LNCaP clone FGC (cell line): ENCODE data around the gene DPH2.

ENCODE experiments used
- DNase-seq: peaks from one replicate; pipeline ENCODE4 v3.0.0-alpha.2; 2011; ENCODE audit warnings: low read depth
- H3K4me3 ChIP-seq: 2 replicates; pipeline ENCODE4 v1.5.1; 2011; ENCODE audit warnings: mild to moderate bottlenecking, low read depth, low read length, control low read depth
- CTCF ChIP-seq: IDR thresholded peaks from 2 replicates; pipeline ENCODE4 v1.5.1; 2012; ENCODE audit warnings: mild to moderate bottlenecking; ENCODE audit not compliant: control insufficient read depth, insufficient read depth; ENCODE audit errors: extremely low read depth

DPH2 gene

GRCh38 chr1:43945674-43946235 is 24.1 kb upstream of the DPH2 start:
- TF ChIP-seq CTCF: no peak
- H3K4me3 ChIP-seq: peak overlapping the region; percentile 96
- DNase-seq: no peak

GRCh38 chr1:43946236-43947060 is 23.4 kb upstream of the DPH2 start, which contains the start of gene IPO13:
Gene IPO13 (plus strand): TSS chr1:43946950. CDS start chr1:43947601, 651 bp downstream.
- TF ChIP-seq CTCF: peak; percentile 61
- DNase-seq: peak; percentile 88
- H3K4me3 ChIP-seq: peak within 1 kb of the TSS; percentile 96

- TF ChIP-seq CTCF: no peak
- peak overlapping the region; percentile 96 for H3K4me3 ChIP-seq
- DNase-seq: no peak
Measured at GRCh38 chr1:43947061-43947873, 22.5 kb upstream of the DPH2 start.

- no peak for TF ChIP-seq CTCF
- no peak for DNase-seq
Measured at GRCh38 chr1:43947874-43948437, 21.9 kb upstream of the DPH2 start.

GRCh38 chr1:43949678-43950077 is 20.1 kb upstream of the DPH2 start:
- no peak for DNase-seq
- TF ChIP-seq CTCF: no peak
- H3K4me3 ChIP-seq: no peak overlapping the region

More at GRCh38 chr1:43947874-43948437, 21.9 kb upstream of the DPH2 start:
- peak overlapping the region; percentile 96 for H3K4me3 ChIP-seq
